HUES48 (cell line): Measurements from ENCODE around the gene BFAR.
A peak's percentile ranks its signal among the peaks of the same experiment; 100 is the strongest.
"Not testable (repeated sequence)": the region's sequence is repeated elsewhere in the genome, so short reads cannot be mapped to it uniquely, and the experiment has no call there.

ENCODE experiments used
- H3K27ac ChIP-seq: one replicate; pipeline ENCODE4 v1.7.0; 2013; ENCODE audit warnings: low read depth, low read length, inconsistent platforms
- H3K27me3 ChIP-seq: 2 replicates; pipeline ENCODE4 v1.6.1; 2013; ENCODE audit warnings: mild to moderate bottlenecking, low read length; ENCODE audit not compliant: control insufficient read depth, insufficient read depth
- H3K36me3 ChIP-seq: 2 replicates; pipeline ENCODE4 v1.6.1; 2013; ENCODE audit warnings: low read length; ENCODE audit not compliant: control insufficient read depth, insufficient read depth
- H3K4me1 ChIP-seq: 2 replicates; pipeline ENCODE4 v1.6.1; 2013; ENCODE audit warnings: mild to moderate bottlenecking, low read length; ENCODE audit not compliant: control insufficient read depth, insufficient read depth
- H3K4me3 ChIP-seq: 2 replicates; pipeline ENCODE4 v1.5.1; 2013; ENCODE audit warnings: mild to moderate bottlenecking, low read depth, low read length
- H3K9ac ChIP-seq: 2 replicates; pipeline ENCODE4 v1.6.1; 2013; ENCODE audit warnings: mild to moderate bottlenecking, low read depth, low read length, moderate library complexity
- H3K9me3 ChIP-seq: 2 replicates; pipeline ENCODE4 v1.6.1; 2013; ENCODE audit warnings: low read length; ENCODE audit not compliant: control insufficient read depth, insufficient read depth

BFAR gene

GRCh38 chr16:14613991-14614390 lies 18.8 kb upstream of the BFAR start:
- no peaks in the 10 kb centered on the region for H3K9me3 ChIP-seq
- H3K36me3 ChIP-seq, result peaks cover 76% of the 10 kb centered on the region
- H3K27me3 ChIP-seq, result no peaks in the 10 kb centered on the region
- no peaks in the 10 kb centered on the region for H3K4me1 ChIP-seq
- H3K27ac ChIP-seq, result no peak overlapping the region
- no peak overlapping the region for H3K4me3 ChIP-seq
- H3K9ac ChIP-seq, result no peak overlapping the region

GRCh38 chr16:14616280-14616679 lies 16.5 kb upstream of the BFAR start:
- Histone ChIP-seq H3K4me1 (no peaks in the 10 kb centered on the region), H3K4me3 (no peak overlapping the region), H3K9me3 (no peaks in the 10 kb centered on the region), H3K36me3 (peaks cover 72% of the 10 kb centered on the region), H3K27ac (no peak overlapping the region), H3K27me3 (no peaks in the 10 kb centered on the region), H3K9ac (no peak overlapping the region)

GRCh38 chr16:14618566-14618965 lies 14.2 kb upstream of the BFAR start:
- Histone ChIP-seq H3K9me3 (no peaks in the 10 kb centered on the region), H3K36me3 (peaks cover 79% of the 10 kb centered on the region)

GRCh38 chr16:14627078-14627477 lies 5.7 kb upstream of the BFAR start:
- peaks cover 60% of the 10 kb centered on the region for H3K36me3 ChIP-seq
- no peak overlapping the region for H3K27ac ChIP-seq
- no peaks in the 10 kb centered on the region for H3K9me3 ChIP-seq
- H3K27me3 ChIP-seq, result no peaks in the 10 kb centered on the region
- H3K4me3 ChIP-seq, result no peak overlapping the region
- peaks cover 14% of the 10 kb centered on the region for H3K4me1 ChIP-seq
- no peak overlapping the region for H3K9ac ChIP-seq

More at GRCh38 chr16:14618566-14618965, 14.2 kb upstream of the BFAR start:
- H3K9ac ChIP-seq, result no peak overlapping the region
- no peaks in the 10 kb centered on the region for H3K27me3 ChIP-seq
- no peak overlapping the region for H3K27ac ChIP-seq
- no peaks in the 10 kb centered on the region for H3K4me1 ChIP-seq
- H3K4me3 ChIP-seq, result no peak overlapping the region

GRCh38 chr16:14628806-14629611 lies 3.7 kb upstream of the BFAR start:
- H3K4me3 ChIP-seq, result peak overlapping the region; percentile 85
- peak overlapping the region; percentile 94 for H3K9ac ChIP-seq
- peak overlapping the region; percentile 98 for H3K27ac ChIP-seq
- no peaks in the 10 kb centered on the region for H3K9me3 ChIP-seq
- peaks cover 44% of the 10 kb centered on the region for H3K36me3 ChIP-seq
- peaks cover 16% of the 10 kb centered on the region for H3K4me1 ChIP-seq
- no peaks in the 10 kb centered on the region for H3K27me3 ChIP-seq

- Histone ChIP-seq H3K27me3 (no peaks in the 10 kb centered on the region), H3K27ac (peak overlapping the region; percentile 98), H3K9ac (peak overlapping the region; percentile 94), H3K4me1 (peaks cover 21% of the 10 kb centered on the region), H3K9me3 (no peaks in the 10 kb centered on the region), H3K4me3 (peak overlapping the region; percentile 85), H3K36me3 (peaks cover 42% of the 10 kb centered on the region)
Observed at GRCh38 chr16:14629612-14629918, 3.2 kb upstream of the BFAR start.

- Histone ChIP-seq H3K27ac (peak within 1 kb of the TSS; percentile 98), H3K36me3 (peaks cover 39% of the 10 kb centered on the region), H3K27me3 (no peaks in the 10 kb centered on the region), H3K4me1 (peaks cover 26% of the 10 kb centered on the region), H3K4me3 (peak within 1 kb of the TSS; percentile 85), H3K9me3 (no peaks in the 10 kb centered on the region), H3K9ac (peak within 1 kb of the TSS; percentile 94)
Observed at GRCh38 chr16:14629919-14630619, 2.7 kb upstream of the BFAR start, which contains the start of gene PARN. PARN (minus strand) TSS chr16:14630260; CDS start chr16:14630125, 135 bp downstream.

GRCh38 chr16:14630620-14631330 lies 2.0 kb upstream of the BFAR start:
- H3K4me1 ChIP-seq, result peaks cover 33% of the 10 kb centered on the region
- H3K9me3 ChIP-seq, H3K27me3 ChIP-seq: not testable (repeated sequence)
- 0 out of 2 replicates have a peak overlapping the region, but pooled peaks have one; percentile 66 for H3K9ac ChIP-seq
- H3K27ac ChIP-seq, result peak overlapping the region; percentile 98
- peaks cover 33% of the 10 kb centered on the region for H3K36me3 ChIP-seq
- H3K4me3 ChIP-seq, result peak overlapping the region; percentile 49

- H3K9ac ChIP-seq, result peak overlapping the region; percentile 43; the same call in 1 of the 2 replicates
- H3K27ac ChIP-seq, result peak overlapping the region; percentile 99
- H3K36me3 ChIP-seq, result peaks cover 24% of the 10 kb centered on the region
- H3K9me3 ChIP-seq, result no peaks in the 10 kb centered on the region
- H3K27me3 ChIP-seq, result no peaks in the 10 kb centered on the region
- H3K4me3 ChIP-seq, result peak overlapping the region; percentile 91
- H3K4me1 ChIP-seq, result peaks cover 43% of the 10 kb centered on the region
Observed at GRCh38 chr16:14634389-14634725, 1.6 kb downstream of the BFAR start.

- Histone ChIP-seq H3K27ac (peak overlapping the region; percentile 99), H3K9ac (peak overlapping the region; percentile 83), H3K36me3 (peaks cover 32% of the 10 kb centered on the region), H3K4me3 (peak overlapping the region; percentile 91), H3K9me3 (no peaks in the 10 kb centered on the region), H3K4me1 (peaks cover 39% of the 10 kb centered on the region), H3K27me3 (no peaks in the 10 kb centered on the region)
Observed at GRCh38 chr16:14635395-14636165, 2.8 kb downstream of the BFAR start.
